Femur (tissue), 1 donor: Measurements from ENCODE around the gene MED12L.
A peak's percentile ranks its signal among the peaks of the same experiment; 100 is the strongest.
"Not testable (repeated sequence)": the region's sequence is repeated elsewhere in the genome, so short reads cannot be mapped to it uniquely, and the experiment has no call there.

Experiments used
- DNase-seq: peaks from one replicate; pipeline ENCODE4 v3.0.0-alpha.2; 2017

MED12L gene

DNA sequence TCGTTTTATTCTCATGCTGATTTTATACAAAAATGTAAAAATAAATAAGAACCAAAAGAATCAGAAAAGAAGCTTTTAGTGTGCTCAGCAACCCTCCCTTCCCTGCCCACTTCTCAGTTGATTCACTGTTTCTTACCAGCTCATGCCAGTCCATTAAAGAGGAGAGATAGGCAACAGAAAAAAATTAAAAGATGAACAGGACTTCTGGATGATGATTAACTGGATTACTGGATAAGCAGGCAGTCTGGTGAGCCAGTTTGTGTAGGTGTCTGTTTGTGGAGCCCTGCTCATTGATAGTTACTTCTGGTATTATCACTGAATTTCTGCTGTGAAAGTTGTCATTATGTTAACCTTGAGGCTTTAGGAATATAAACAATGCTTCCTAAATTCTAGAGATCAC lies 132.7 kb downstream of the MED12L start:
- DNase-seq = no peak

DNA sequence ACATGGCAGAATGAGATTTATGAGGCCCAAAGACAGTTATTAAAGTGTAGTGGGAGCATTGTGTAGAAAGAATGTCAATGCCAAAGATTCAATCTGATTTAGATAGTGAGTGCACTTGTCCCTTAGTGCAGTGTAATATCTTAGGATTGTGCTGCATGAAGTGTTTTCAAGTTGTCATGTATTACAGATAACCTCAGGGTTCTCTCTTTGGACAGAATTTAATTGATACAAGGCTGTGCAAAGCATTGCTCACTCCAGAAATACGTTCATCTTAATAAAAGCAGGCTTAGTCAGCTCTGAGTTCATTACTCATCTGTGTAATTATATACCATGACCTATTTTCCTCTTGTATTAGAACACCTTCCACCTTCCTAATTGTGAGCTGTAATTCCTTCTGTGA lies 133.6 kb downstream of the MED12L start:
- DNase-seq = no peak

DNA sequence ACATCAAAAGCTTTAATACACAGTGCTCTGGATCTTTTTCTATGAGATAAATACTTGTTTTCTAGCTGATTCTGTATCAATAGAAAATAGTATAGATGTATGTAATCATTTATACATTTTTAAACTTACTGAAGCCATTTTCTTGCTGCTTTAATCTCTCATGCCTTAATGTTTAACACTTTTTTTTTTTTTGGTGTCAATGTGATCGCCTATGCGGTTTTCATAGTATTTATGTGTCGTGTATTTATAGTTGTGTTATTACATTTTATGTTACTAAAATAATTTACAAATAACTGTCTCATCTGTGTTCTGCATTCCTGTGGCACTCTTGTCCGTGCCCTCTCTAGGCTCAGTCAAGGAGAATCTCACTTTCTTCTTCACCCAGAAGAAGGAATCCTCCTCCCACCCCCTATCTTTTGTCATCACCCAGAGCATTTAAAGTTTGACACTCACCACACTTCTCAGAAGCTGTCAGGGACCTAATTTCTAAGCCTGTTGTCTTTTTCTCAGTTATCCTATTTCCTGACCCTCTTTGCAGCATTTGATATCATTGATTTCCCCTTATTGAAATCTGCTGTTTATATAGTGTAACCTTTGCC lies 138.9 kb downstream of the MED12L start:
- DNase-seq = no peak

DNA sequence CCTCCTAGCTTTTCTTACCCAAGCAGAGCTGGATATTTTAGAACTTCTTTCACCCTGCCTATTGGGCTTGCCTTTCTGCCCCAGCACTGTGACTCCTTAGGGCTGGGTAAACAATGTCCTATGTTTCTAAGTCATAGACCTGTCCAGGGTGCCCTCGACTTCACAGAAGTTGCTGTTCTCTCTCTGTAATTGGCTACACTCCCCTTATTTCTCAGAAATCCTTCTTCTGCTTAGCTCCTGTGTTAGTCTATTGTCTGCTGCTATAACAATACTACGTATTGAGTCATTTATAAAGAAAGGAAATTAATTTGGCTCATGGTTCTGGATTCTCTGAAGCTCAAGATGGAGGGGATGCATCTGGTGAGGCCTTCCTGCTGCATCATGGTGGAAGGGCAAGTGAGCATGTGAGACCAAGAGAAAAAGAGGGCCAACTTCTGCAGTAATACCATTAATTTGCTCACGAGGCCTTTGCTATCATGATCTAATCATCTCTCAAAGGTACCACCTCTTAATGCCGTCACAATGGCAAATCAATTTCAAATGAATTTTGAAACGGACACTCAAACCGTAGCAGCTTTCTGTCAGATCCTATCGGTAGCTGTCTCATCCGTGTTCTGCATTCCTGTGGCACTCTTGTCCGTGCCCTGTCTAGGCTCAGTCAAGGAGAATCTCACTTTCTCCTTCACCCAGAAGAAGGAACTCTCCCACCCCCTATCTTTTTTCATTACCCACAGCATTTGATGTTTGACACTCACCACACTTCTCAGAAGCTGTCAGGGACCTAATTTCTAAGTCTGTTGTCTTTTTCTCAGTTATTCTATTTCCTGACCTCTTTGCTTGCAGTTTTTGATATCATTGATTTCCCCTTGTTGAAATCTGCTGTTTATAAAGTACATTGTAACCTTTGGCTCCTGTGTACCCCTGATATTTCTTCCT lies 139.8 kb downstream of the MED12L start:
- DNase-seq = no peak

DNA sequence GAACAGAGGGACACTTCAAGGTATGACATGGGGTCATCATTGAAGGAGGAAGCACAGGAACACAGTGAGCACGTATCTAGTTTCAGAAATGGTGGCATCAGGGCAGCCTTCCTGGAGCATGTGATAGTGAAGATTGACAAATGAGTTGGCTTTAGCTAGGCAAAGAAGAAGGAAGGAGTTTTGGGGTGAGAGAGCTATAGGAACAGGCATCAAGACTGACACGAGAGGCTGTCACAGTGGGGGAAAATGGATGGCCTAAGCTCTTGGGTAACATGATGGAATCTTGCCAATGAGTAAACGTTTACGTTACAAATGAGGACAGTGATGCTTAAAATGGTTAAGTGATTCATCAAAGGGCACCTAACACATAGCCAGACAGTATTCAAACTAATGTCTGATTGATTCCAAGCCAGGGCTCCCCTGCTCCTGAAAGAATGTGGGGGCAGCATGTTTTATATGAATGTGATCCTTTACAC lies 140.7 kb downstream of the MED12L start:
- DNase-seq = no peak

DNA sequence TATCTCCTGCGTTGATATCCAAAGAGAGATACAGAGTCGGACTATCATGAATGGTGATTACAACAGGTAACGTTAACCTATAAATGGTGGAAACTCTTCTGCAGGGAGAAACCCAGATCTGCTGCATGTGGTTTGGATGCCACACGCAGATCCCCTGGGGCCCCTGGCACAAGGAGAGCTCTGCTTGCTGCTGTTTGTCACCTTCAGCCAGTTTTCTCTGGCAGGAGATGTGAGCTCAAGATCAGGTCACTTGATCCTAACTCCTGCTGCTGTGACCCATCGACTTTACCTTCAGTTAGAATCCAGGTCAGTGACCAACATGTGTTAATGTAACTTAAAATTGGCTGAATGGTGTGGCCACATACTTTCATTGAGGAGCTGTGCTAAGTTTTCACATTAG lies 141.4 kb downstream of the MED12L start:
- DNase-seq = no peak

DNA sequence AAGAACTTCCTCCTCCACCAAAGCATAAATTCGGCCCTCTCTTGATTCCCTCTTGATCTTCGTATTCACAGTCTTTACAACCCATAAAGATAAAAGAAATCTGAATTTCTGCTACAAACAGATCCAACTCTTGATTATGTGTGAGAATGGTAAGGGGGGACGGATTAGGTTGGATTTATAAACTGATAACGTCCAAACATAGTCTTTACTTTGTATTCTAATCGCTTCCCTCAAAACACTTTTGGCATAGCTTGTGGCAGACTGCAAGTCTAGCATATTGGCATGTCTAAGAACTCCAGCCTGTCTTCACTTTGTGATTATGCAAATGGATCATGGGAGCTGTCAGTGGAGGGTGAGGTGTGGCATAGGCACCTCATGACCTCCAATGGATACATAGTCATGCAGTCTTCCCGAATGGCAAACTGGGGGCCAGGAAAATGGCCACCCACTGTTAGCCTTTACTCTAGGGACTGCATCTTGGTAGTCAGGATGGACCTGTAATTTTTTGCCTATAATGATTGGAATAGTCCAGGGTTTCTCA lies 141.9 kb downstream of the MED12L start:
- no peak for DNase-seq

DNA sequence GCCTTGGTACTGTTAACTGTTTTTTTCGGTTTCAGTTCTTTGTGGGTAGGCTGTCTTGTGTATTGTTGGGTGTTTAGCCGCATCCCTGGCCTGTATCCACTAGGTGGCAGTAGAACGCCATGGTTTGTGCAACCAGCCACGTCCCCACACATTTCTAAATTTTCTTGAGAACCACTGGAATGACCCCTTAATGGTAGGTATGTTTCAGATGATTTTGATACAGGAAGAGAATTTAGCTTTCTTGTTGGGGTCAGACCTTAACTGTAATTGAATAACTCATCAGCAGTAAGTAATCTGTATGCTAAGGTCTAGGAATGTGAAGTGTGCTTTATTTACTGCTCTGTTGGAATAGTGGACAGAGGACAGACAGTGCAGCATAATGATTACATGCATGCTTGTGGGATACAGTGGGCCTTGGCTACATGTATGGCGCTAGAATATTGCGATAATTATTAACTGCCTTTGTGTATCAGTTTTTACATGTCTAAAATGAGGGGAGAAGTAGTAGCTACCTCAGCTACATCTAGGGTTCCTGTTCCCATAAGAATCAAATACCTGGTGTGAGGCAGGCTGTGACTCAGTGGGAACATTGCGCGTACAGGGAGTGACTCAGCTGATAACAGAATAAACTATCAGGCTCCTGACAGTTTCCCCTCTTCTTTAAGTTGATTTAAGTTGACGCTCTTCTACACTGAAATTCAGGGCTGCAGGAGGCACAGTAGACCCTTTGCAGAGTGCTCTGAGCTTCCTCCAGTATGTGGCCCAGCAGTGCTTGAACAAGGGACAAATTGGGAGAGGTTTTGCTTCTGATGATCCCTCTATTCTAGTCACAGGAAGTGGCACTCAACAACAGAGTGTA lies 142.6 kb downstream of the MED12L start:
- DNase-seq = peak; percentile 88

DNA sequence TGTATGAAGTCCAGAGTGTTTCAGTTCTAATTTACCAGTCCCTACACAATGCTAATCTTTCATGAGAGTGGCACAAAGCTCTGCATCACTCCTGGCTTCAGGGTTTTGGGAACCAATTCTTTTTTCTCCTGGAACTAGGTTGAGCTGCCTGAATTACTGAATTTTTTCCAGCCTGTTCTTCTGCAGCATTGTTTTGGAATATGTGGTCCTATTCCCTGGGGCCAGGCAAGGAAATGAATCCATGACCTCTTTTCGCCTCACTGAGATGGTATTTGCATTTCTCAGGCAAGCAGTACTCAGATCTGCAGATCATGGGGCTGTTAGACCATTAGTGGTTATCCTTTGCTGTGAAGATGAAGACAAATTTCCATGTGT lies 143.2 kb downstream of the MED12L start:
- no peak for DNase-seq

DNA sequence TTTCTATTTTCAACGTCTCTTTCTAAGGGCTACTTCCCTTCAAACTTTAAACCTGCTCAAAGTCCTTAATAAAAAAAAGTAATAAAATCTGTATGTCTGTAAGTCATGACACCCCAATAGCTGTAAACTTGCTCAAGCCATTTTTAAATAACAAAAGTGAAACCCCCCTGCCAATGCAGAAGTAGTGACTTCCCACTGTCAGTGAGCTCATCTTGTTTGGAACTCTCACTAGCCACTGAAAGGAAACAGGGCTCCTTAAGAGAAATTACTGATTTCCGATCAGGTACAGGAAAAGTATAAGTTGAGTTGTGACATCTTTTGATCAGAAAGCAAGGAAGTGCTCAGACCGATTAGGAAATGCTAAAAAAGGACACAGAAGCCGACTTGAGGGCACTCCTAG lies 145.2 kb downstream of the MED12L start:
- no peak for DNase-seq

DNA sequence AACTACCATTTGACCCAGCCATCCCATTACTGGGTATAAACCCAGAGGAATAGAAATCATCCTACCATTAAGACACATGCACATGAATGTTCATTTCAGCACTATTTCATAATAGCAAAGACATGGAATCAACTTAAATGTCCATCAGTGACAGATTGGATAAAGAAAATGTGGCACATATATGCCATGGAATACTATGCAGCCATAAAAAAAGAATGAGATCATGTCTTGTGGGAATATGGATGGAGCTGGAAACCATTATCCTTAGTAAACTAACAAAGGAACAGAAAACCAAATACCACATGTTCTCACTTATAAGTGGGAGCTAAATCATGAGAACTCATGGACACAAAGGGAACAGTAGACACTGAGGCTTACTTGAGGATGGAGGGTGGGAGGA lies 146.9 kb downstream of the MED12L start:
- not testable (repeated sequence) for DNase-seq

DNA sequence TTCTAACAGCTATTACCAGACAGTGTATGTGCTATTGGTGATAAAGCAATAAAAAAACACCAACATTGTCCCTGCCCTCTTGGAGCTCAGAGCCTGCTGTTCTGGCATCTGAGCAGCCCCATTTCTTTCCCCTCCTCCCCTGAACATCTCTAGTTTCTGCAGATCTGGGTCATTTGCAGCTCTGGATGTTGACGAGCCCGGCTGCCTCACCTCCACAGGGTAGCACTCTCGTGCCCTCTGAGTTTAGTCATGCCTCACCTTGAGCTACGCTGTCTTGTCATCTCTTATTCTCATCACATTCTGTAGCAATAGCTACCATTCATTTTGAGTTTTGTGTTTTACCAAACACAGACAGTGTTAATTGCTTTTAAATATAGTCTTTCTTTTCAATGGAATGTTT lies 147.5 kb downstream of the MED12L start:
- DNase-seq = no peak

DNA sequence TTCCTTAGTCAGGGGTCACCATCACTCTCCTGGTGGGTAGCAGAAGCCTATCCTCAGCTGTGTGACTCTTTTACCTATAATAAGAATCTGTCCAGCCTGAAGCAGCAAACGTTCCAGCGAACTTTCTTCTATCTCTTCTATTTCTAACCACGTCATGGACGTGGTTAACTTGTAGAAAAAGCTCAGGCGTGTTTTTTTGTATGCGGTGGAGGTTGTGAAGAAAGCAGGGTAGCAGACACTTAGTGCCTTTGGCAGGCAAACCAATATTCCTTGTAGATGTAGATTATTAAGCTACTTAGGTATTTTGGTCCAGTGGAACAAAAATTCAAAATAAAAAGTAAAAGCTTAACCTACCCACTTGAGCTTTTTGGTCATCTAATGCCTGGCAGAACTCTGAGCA lies 149.4 kb downstream of the MED12L start:
- DNase-seq = no peak

DNA sequence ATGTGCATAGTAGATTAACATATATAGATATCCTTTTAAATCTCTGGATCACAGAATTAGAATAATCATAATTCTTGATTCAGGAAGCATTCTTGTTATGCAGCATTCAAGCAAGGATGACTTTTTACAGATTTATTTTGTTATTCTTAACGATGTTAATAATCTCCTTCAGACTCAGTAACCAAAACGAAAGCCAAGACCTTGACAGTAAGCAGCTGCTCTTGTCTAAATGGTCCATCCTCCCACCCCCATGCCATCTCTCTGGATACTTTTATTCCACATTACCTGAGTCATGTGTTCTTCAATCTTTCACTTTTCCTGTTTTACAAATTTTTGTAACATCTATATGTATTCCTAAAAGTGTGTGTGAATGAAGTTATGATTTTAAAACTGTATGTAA lies 150.9 kb downstream of the MED12L start:
- no peak for DNase-seq

DNA sequence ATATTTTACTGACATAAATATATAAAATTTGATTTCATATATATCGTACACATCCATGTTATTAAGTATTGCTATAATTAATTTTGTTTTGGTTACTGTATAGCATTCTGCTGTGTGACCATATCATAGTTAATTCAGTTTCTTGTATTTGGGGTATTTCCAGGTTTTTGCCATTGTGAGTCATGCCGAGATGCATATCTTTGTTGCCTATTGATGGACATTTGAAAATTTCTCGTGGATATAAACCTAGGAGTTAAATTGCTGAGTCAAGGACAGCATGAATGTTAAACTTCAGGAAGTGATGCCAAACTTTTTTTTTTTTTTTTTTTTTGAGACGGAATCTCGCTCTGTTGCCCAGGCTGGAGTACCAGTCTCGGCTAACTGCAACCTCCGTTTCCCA lies 151.3 kb downstream of the MED12L start:
- no peak for DNase-seq

DNA sequence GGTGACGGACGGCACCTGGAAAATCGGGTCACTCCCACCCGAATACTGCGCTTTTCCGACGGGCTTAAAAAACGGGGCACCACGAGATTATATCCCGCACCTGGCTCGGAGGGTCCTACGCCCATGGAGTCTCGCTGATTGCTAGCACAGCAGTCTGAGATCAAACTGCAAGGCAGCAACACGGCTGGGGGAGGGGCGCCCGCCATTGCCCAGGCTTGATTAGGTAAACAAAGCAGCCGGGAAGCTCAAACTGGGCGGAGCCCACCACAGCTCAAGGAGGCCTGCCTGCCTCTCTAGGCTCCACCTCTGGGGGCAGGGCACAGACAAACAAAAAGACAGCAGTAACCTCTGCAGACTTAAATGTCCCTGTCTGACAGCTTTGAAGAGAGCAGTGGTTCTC lies 156.5 kb downstream of the MED12L start:
- DNase-seq = not testable (repeated sequence)

DNA sequence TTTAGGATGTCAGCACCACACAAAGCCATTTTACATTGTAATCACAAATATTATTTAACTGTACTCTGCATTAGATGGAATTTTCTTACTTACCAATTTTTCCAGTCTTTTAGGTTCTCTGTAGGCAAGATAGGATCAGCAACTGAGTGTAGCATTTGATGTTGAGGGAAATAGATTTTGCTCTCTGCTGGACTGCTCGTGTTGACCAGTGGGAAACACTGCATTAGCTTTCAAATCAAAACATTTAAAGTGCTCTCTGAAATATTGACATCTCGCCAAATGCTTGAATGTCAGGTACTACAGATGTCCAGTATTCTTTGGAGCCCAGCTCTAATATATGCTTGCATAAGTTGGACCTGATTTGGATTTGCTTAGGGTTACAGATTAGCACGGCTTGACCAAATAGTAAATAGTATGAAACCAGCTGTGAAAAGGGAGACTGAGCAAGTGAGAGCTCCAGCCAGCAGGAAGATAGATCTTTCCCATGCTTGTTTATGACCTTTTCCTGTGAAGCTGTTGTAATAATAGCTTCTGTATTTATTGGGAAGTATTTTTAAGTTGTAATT lies 163.4 kb downstream of the MED12L start:
- no peak for DNase-seq

DNA sequence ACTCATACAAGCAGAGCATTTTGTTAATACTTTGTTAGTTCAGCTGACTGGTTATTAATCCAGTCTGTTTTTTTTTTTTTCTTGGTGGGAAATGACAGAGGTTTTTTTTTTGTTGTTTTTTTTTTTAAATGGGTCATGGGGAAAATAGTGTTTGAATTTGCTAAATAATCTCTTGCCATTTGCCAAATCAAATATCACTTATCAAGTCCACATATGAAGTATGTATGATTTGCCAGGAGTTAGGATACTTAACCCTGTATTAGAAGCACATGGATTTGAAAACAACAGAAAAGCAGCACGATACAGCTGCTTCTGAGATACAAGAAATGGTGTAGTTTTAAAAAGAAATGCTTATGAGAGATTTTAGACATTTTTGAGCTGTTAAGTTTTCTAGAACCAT lies 171.3 kb downstream of the MED12L start:
- DNase-seq = no peak

DNA sequence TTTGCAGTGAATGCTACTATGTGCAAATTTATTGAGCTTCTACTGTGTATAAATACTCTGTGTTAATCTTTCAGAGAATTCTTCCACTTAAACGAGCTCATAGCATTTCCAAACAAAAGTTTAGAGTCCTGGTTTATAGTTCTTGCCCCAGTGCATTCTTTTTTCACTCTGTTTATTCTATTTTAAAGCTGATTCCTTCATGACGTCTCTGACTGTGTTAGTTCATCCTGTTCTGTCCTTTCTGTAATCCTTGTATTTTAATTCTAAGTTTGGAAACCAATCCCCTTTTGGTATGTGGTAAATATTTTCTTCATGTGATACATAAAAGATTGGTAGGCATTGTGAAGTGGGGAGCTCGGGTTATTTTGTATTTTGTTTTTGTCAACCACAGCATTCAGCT lies 174.2 kb downstream of the MED12L start:
- DNase-seq = no peak

DNA sequence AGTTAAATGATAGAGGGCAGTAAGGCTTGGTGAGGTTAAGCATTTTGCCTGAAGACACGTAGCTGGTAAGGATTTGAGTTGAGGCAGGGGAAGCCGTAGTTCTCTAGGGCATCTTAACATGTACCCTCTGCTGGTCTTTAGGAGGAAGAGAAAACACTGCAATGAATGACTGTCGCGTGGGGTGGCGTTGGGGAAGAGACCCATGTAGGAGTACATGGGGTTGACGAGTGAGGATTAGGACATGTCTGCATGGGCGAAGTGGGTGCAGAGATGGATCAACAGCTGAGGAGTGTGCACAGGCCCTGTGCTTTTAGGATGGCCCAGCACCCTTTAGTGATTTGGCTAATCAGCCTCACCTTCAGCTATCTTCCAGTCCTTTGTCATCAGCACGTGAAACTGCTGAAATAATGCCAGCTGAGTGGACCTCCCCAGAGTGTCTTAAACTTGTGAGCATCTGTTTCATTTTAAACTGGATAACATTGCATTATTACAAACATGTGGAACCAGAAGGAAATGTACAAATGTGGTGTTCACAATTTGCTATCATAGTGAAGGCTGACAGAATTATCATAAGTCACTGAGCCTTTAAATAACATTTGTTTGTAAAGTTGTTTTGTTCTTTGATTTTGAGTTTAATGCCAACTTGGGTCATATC lies 177.5 kb downstream of the MED12L start:
- peak; percentile 36 for DNase-seq

DNA sequence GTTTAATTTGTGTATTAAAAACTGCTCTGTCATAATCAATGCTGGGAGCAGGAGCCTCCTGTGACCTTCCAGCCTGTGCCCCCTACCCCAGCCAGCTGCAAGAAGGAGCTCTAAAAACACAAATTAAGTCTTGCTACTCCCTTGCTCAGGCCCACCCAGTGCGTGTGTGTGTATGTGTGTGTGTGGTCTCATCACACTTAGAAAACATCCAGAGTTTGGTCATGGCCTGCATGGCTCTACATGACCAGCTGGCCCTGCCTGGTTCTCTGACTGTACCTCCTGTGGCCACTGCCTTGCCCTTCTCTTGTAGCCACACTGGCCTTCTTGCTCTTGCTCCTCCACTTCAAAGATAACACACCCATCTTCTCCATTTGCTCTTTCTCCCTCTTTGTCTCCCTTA lies 179.1 kb downstream of the MED12L start:
- no peak for DNase-seq

DNA sequence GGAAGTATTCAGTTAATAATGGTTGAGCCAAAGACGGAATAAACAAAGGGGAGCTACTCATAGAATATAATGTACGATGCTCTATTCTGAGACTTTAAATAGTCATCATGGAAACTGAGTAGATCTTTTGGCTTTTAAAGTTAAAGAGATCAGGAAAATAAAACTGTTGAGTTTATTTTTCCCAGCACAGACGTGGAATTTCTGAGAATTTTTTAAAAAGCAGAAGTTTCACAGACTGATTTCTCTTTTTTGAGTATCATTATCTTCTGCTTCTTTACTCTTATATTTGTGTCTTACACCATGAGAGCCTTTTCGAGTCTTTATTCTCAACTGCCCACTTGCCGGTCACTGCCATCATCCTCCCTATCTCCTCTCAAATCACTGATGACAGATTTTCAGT lies 179.7 kb downstream of the MED12L start:
- DNase-seq = no peak
